Kidney (tissue), 14 donors: ENCODE data around the gene GPS2. TPM values are rescaled to one million over a fixed set of nuclear protein-coding genes. Genes with fewer than 3 reads are reported as not detected.

Experiments
- DNase-seq, 5 donors: peaks; one replicate each; pipeline ENCODE4 v3.0.0-alpha.2; 2013 to 2020
- FAIRE-seq: peaks from 2 replicates; lab custom pipeline; 2012; peaks lifted over from hg19 to GRCh38; lab: Jason Lieb, UNC
- H3K27ac ChIP-seq, 2 donors: one replicate each; pipeline ENCODE4 v1.7.0; 2013; ENCODE audit warnings: low read depth in 2 of 2, low read length in 2 of 2, inconsistent platforms in 1 of 2
- H3K27me3 ChIP-seq: one replicate; pipeline ENCODE4 v1.7.1; 2013; ENCODE audit warnings: low read length, inconsistent platforms; ENCODE audit not compliant: control insufficient read depth, insufficient read depth
- H3K36me3 ChIP-seq, 3 donors: one replicate each; pipeline versions ENCODE4 v1.7.0 to v1.7.1; 2013; ENCODE audit warnings: low read length in 3 of 3, control low read depth in 1 of 3, inconsistent platforms in 1 of 3; ENCODE audit not compliant: insufficient read depth in 3 of 3, control insufficient read depth in 2 of 3
- H3K4me1 ChIP-seq, 3 donors: one replicate each; pipeline versions ENCODE4 v1.7.0 to v1.7.1; 2013; ENCODE audit warnings: low read length in 3 of 3, inconsistent platforms in 1 of 3, low read depth in 1 of 3; ENCODE audit not compliant: control insufficient read depth in 2 of 3, insufficient read depth in 2 of 3
- H3K4me3 ChIP-seq, 3 donors: one replicate each; pipeline versions ENCODE4 v1.7.0 to v1.8.1; 2013; ENCODE audit warnings: low read length in 3 of 3, control low read depth in 1 of 3, inconsistent platforms in 1 of 3
- H3K9ac ChIP-seq, 3 donors: one replicate each; pipeline versions ENCODE4 v1.7.0 to v1.7.1; 2013; ENCODE audit warnings: low read length in 3 of 3, control low read depth in 1 of 3, inconsistent platforms in 1 of 3
- H3K9me3 ChIP-seq, 3 donors: one replicate each; pipeline versions ENCODE4 v1.7.0 to v1.7.1; 2013; ENCODE audit warnings: low read length in 3 of 3, control low read depth in 1 of 3, inconsistent platforms in 1 of 3; ENCODE audit not compliant: control insufficient read depth in 2 of 3, insufficient read depth in 1 of 3
- CTCF ChIP-seq: IDR thresholded peaks from 3 replicates; pipeline ENCODE4 v1.5.1; 2012; ENCODE audit warnings: mild to moderate bottlenecking, moderate library complexity, borderline replicate concordance; ENCODE audit not compliant: insufficient read depth; ENCODE audit errors: extremely low read depth
- intact Hi-C: fragments of 100-400 bp; cut with DNase I; formaldehyde crosslinking; loops from one replicate; pipeline ENCODE4 v1.11.1; 2022
- polyA plus RNA-seq: library from polyadenylated mRNA; stranded (reverse); fragments of 350-450 nt; fragmentation: Illumina TruSeq; extraction: RNeasy Lipid Tissue Mini Kit (QIAGEN cat#74804); gene quantifications from one replicate; pipeline ENCODE4 v1.2.3, GENCODE V29; 2014; ENCODE audit warnings: low read depth, low replicate concordance; ENCODE audit not compliant: insufficient read depth
- total RNA-seq: library from RNA; stranded (reverse); fragmentation: NEBNext Ultra II Directional; extraction: Animal tissue kit (Norgen Biotek cat#: 25700); gene quantifications from one replicate; pipeline ENCODE4 v1.2.1, GENCODE V29; 2021
- donor health status: control.
- donor health status: control.
- donor health status: control.
- donor health status: control.
- donor health status: control.
- donor health status: DM: yes; HTN: yes; CAD: no.
- donor health status: Normal renal cell carcinoma (clear cell type).

The GPS2 gene
- total and polyA plus RNA-seq, 2 donors from 2014 or later: 67.0 to 101 TPM

DNA sequence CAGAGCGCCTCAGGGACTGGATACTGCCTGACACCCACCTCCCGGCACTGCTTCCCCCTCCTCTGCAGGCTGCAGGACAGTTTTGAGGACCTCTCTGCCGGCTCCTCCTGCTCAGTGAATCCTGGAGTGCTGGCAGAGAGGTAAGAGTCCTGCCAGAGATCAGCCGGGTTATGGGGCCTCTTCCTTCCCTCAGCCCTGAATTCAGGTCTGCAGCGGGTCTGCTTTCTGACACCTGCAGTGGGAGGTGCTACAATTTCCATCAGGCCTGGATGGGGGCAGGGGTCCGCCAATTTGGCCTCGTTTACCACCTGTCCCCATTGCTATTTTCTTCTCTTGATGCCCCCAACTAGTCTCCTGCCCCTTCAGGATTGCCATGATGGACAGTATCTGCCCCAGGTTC, 17.0 kb upstream of the GPS2 start:
- Histone ChIP-seq H3K27me3 (no peaks in the 10 kb centered on the region), H3K9ac (no peak overlapping the region), H3K4me3 (no peak overlapping the region), H3K9me3 (no peaks in the 10 kb centered on the region), H3K36me3 (no peaks in the 10 kb centered on the region), H3K4me1 (peaks cover 0 to 17% (median 7%) of the 10 kb centered on the region in 3 donors), H3K27ac (no peak overlapping the region)
- FAIRE-seq (no peak), DNase-seq (no peak)
- intact Hi-C loops: no loop called here
- no peak for TF ChIP-seq CTCF

- no peaks in the 10 kb centered on the region for H3K9me3 ChIP-seq
- intact Hi-C loops: no loop called here
- no peak overlapping the region for H3K9ac ChIP-seq
- peak overlapping the region; percentile 14 to 32 for H3K27ac ChIP-seq
- FAIRE-seq: no peak
- DNase-seq: peak in 2 of 5 donors; percentile 74 to 84
- peaks cover 0 to 17% (median 7%) of the 10 kb centered on the region in 3 donors for H3K4me1 ChIP-seq
- no peak for TF ChIP-seq CTCF
- no peaks in the 10 kb centered on the region for H3K27me3 ChIP-seq
- peak overlapping the region; percentile 7 to 98 (median 11) for H3K4me3 ChIP-seq
- H3K36me3 ChIP-seq: peaks cover 1 to 7% (median 4%) of the 10 kb centered on the region in 3 donors
Observed at GRCh38 chr17:7330638-7331015, 15.5 kb upstream of the GPS2 start.

- Histone ChIP-seq H3K27me3 (no peaks in the 10 kb centered on the region), H3K36me3 (peaks cover 2 to 7% (median 5%) of the 10 kb centered on the region in 3 donors), H3K9ac (peak overlapping the region; percentile 79 to 95 (median 85)), H3K4me3 (peak overlapping the region; percentile 98 to 99 (median 99)), H3K4me1 (peaks cover 0 to 17% (median 7%) of the 10 kb centered on the region in 3 donors), H3K27ac (peak overlapping the region; percentile 92 to 94), H3K9me3 (no peaks in the 10 kb centered on the region)
- no peak for FAIRE-seq
- no peak for TF ChIP-seq CTCF
- peak; percentile 90 to 95 (median 92) for DNase-seq
- intact Hi-C loops: no loop called here
Observed at GRCh38 chr17:7329997-7330637, 15.0 kb upstream of the GPS2 start.
